Naive thymus-derived CD4-positive, alpha-beta T cell (primary cell): ENCODE results near the gene ARHGEF26. TPM values are rescaled to one million over a fixed set of nuclear protein-coding genes. Genes with fewer than 3 reads are reported as not detected.

Source experiments
- ATAC-seq: fragments of 150-1000 bp; cut with Tn5 transposase; 2 replicates; pipeline ENCODE4 v1.10.0; 2021; ENCODE audit warnings: mild to moderate bottlenecking, moderate library complexity
- CTCF ChIA-PET: fragments of 350-600 bp; sonication (Branson Sonifier 250); formaldehyde crosslinking; loops from one replicate; lab custom pipeline; 2021; ENCODE audit warnings: antibody characterized with exemption; lab: Charles Lee
- POLR2A ChIA-PET: fragments of 350-600 bp; sonication (Branson Sonifier 250); formaldehyde crosslinking; loops from one replicate; lab custom pipeline; 2021; ENCODE audit warnings: antibody characterized with exemption, inconsistent platforms; lab: Charles Lee
- DNase-seq, 9 donors: peaks; one replicate each; pipeline versions ENCODE4 v3.0.0 to v3.0.0-alpha.2; 2020 to 2022; ENCODE audit warnings: mixed read lengths in 1 of 9
- H3K27ac ChIP-seq: one replicate; pipeline ENCODE4 v1.7.0; 2013; ENCODE audit warnings: mild to moderate bottlenecking, low read depth, low read length, moderate library complexity
- H3K27me3 ChIP-seq, 2 donors: one replicate each; pipeline ENCODE4 v1.7.0; 2013; ENCODE audit warnings: low read length in 2 of 2, mild to moderate bottlenecking in 2 of 2, moderate library complexity in 2 of 2; ENCODE audit not compliant: control insufficient read depth in 2 of 2, insufficient read depth in 2 of 2
- H3K36me3 ChIP-seq, 3 experiments: 1 replicate in 2 of 3; 2 replicates in 1 of 3; pipeline ENCODE4 v1.7.0; 2013; ENCODE audit warnings: low read length in 3 of 3, mild to moderate bottlenecking in 3 of 3, moderate library complexity in 1 of 3; ENCODE audit not compliant: insufficient read depth in 3 of 3, control insufficient read depth in 2 of 3
- H3K4me1 ChIP-seq, 2 donors: one replicate each; pipeline ENCODE4 v1.7.0; 2013; ENCODE audit warnings: low read length in 2 of 2, mild to moderate bottlenecking in 2 of 2, moderate library complexity in 1 of 2; ENCODE audit not compliant: control insufficient read depth in 2 of 2, insufficient read depth in 2 of 2
- H3K4me3 ChIP-seq: 2 replicates; pipeline ENCODE4 v1.7.0; 2013; ENCODE audit warnings: mild to moderate bottlenecking, low read length
- H3K9me3 ChIP-seq, 3 experiments: 1 replicate in 2 of 3; 2 replicates in 1 of 3; pipeline ENCODE4 v1.7.0; 2013; ENCODE audit warnings: low read length in 3 of 3; ENCODE audit not compliant: control insufficient read depth in 2 of 3
- H3K27ac Mint-ChIP-seq, 9 donors: one replicate each; pipeline ENCODE4 v1.8.0; 2020 to 2022; ENCODE audit warnings: mixed read lengths in 9 of 9, mild to moderate bottlenecking in 8 of 9, moderate library complexity in 5 of 9, inconsistent platforms in 2 of 9
- H3K27me3 Mint-ChIP-seq, 5 donors: one replicate each; pipeline ENCODE4 v1.8.0; 2021 to 2022; ENCODE audit warnings: mixed read lengths in 5 of 5, mild to moderate bottlenecking in 1 of 5
- H3K36me3 Mint-ChIP-seq, 5 donors: one replicate each; pipeline ENCODE4 v1.8.0; 2020 to 2022; ENCODE audit warnings: mixed read lengths in 5 of 5, mild to moderate bottlenecking in 3 of 5, inconsistent platforms in 1 of 5
- H3K4me1 Mint-ChIP-seq, 7 donors: one replicate each; pipeline ENCODE4 v1.8.0; 2020 to 2022; ENCODE audit warnings: mixed read lengths in 7 of 7, mild to moderate bottlenecking in 3 of 7, inconsistent platforms in 1 of 7
- H3K4me3 Mint-ChIP-seq, 10 donors: one replicate each; pipeline ENCODE4 v1.8.0; 2020 to 2022; ENCODE audit warnings: mild to moderate bottlenecking in 10 of 10, mixed read lengths in 10 of 10, moderate library complexity in 6 of 10, inconsistent platforms in 2 of 10
- H3K9me3 Mint-ChIP-seq, 11 donors: one replicate each; pipeline ENCODE4 v1.8.0; 2020 to 2022; ENCODE audit warnings: mixed read lengths in 11 of 11, mild to moderate bottlenecking in 4 of 11, inconsistent platforms in 1 of 11, moderate library complexity in 1 of 11
- intact Hi-C, 2 donors: fragments of 100-400 bp; cut with micrococcal nuclease; formaldehyde crosslinking; loops; one replicate each; pipeline ENCODE4 v1.15.1; 2023
- polyA plus RNA-seq, 2 donors: library from polyadenylated mRNA; unstranded; fragments of 300-500 nt; fragmentation: Illumina TruSeq; gene quantifications; one replicate each; pipeline ENCODE4 v1.2.3, GENCODE V29; 2021
- total RNA-seq, 6 experiments: library from RNA in 5 of 6; stranded (reverse) in 5 of 6; gene quantifications; 1 replicate in 5 of 6; 2 replicates in 1 of 6; pipeline ENCODE4 v1.2.3 and lab custom pipeline; 2021 to 2026

ARHGEF26 gene
- total and polyA plus RNA-seq, 7 experiments from 2014 or later = 0.08 to 0.35 (median 0.12) TPM; not detected in 3

DNA sequence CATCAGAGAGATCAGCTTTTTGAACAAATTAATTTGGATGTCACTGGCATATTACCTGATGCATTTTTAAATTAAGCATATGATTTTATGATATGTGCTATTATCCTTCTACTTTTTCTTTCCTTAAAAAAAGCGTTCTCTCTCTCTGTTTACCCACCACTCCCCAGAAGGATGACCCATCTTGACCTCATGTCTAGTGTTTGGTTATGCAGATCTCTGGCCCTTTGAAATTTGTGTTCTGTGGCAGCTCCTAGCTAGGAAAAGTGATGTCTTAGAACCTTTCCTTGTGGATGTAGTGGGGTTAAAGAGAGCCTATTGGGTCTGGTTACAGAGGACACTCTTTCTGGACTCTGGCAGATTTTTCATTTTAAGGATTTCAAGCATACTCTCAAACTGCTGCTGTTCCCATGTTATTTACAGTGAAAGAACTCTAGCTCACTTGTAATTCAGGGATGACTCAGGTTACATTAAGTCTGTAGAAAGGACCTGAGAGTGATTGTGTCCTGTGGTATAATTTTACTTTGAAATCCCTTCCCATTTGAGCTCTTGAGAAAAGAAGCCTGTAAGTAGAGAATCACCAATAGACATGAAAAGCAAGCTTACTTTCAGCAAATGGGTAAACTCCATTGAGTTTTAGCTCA is 23.8 kb downstream of the ARHGEF26 start:
- Mint-ChIP-seq H3K9me3 (peaks cover 0 to 1% (median 0%) of the 10 kb centered on the region in 11 donors), H3K27me3 (peaks cover 5 to 18% (median 12%) of the 10 kb centered on the region in 5 donors), H3K4me3 (no peak overlapping the region), H3K36me3 (no peaks in the 10 kb centered on the region), H3K4me1 (no peaks in the 10 kb centered on the region), H3K27ac (no peak overlapping the region)
- Histone ChIP-seq H3K4me1 (no peaks in the 10 kb centered on the region), H3K27ac (no peak overlapping the region), H3K4me3 (no peak overlapping the region), H3K27me3 (no peaks in the 10 kb centered on the region), H3K36me3 (no peaks in the 10 kb centered on the region), H3K9me3 (no peaks in the 10 kb centered on the region)
- CTCF ChIA-PET = no interaction called here
- ATAC-seq (no peak), DNase-seq (no peak)
- intact Hi-C loops = no loop called here
- POLR2A ChIA-PET = no interaction called here

DNA sequence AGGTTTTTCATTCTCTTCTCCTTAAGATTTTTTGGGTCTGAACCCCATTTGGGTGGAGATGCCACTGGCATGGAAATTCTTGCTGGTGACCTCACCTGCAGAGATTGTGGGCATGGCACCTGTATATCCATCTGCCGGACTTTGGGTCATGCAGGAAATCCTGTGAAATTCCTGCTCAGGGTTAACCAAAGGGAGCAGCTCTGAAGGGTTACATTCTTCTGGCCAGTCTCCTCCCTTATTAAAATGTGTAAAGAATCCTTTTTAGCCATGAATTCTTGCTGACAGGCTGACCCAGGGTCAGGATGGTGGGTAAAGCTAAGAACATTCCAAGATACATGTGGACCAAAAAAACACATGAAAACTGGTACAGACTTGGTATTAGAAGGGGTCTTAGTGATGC is 27.4 kb downstream of the ARHGEF26 start:
- intact Hi-C loops = no loop called here
- DNase-seq = no peak
- Histone ChIP-seq H3K4me3 (no peak overlapping the region), H3K4me1 (no peaks in the 10 kb centered on the region), H3K27ac (no peak overlapping the region), H3K9me3 (no peaks in the 10 kb centered on the region), H3K27me3 (no peaks in the 10 kb centered on the region), H3K36me3 (no peaks in the 10 kb centered on the region)
- no peak for ATAC-seq
- H3K4me3 Mint-ChIP-seq = no peak overlapping the region
- peaks cover 5 to 26% (median 9%) of the 10 kb centered on the region in 5 donors for H3K27me3 Mint-ChIP-seq
- peaks cover 0 to 1% (median 0%) of the 10 kb centered on the region in 11 donors for H3K9me3 Mint-ChIP-seq
- POLR2A ChIA-PET = no interaction called here
- CTCF ChIA-PET = no interaction called here
- H3K36me3 Mint-ChIP-seq = no peaks in the 10 kb centered on the region
- H3K4me1 Mint-ChIP-seq = no peaks in the 10 kb centered on the region
- H3K27ac Mint-ChIP-seq = no peak overlapping the region

DNA sequence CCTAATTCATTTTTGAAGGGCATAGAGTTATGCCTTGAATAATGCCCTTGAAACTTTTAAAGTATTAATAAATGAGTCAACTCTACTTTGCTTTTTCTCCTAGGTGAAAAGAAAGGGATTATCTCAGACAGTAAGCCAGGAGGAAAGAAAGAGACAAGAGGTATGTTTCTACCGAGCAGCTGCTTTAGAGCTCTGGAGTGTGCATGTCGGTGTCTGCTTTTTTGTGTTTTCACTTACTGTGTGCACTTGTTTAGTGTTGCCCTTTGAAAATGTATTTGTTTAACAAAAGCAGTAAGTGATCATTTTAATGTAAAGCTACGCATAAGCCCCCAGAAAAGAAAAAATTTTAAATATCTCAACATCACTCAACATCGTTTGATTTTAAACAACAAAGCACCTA is 28.1 kb downstream of the ARHGEF26 start:
- DNase-seq (no peak), ATAC-seq (no peak)
- Mint-ChIP-seq H3K27me3 (peaks cover under 1 to 24% (median 5%) of the 10 kb centered on the region in 5 donors), H3K27ac (no peak overlapping the region), H3K36me3 (no peaks in the 10 kb centered on the region), H3K9me3 (peaks cover 0 to 1% (median 0%) of the 10 kb centered on the region in 11 donors), H3K4me1 (no peaks in the 10 kb centered on the region), H3K4me3 (no peak overlapping the region)
- Histone ChIP-seq H3K4me3 (no peak overlapping the region), H3K36me3 (no peaks in the 10 kb centered on the region), H3K9me3 (no peaks in the 10 kb centered on the region), H3K4me1 (no peaks in the 10 kb centered on the region), H3K27ac (no peak overlapping the region), H3K27me3 (no peaks in the 10 kb centered on the region)
- intact Hi-C loops = no loop called here
- POLR2A ChIA-PET = no interaction called here
- CTCF ChIA-PET = no interaction called here

DNA sequence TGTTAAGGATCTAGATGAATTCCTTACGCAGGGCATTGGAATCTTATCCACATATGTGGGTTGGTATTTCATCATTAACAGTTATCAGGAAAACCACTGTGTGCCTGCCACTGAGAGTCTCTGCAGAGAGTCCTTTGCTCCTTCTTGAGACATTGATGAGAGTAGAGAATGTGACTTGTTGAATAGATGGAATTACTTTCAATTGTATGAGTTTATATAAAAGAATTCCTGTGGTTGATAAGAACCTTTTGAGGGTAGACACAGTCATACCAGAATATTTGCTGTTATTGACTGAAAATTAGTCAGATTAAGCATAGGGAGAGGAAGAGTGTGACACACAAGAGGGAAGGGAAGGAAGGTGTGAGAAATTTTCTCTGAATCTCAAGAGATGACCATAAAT is 30.8 kb downstream of the ARHGEF26 start:
- intact Hi-C loops = no loop called here

DNA sequence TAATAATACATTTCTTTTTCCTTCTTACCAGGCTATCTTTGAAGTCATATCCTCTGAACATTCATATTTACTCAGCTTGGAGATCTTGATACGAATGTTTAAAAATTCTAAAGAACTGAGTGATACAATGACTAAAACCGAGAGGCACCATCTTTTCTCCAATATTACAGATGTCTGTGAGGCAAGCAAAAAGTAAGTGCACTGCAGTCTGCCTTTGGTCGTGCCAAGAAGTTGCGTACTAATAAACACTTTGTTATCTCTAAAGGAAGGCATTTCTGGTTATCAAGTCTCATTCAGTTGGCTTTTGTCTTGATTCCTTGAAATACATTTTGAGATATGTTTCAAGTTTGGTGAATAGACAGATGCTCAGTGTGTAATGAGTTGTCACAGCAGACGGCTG is 31.6 kb downstream of the ARHGEF26 start:
- H3K9me3 Mint-ChIP-seq = no peaks in the 10 kb centered on the region
- H3K4me3 Mint-ChIP-seq = no peak overlapping the region
- CTCF ChIA-PET = no interaction called here
- H3K9me3 ChIP-seq = no peaks in the 10 kb centered on the region
- peaks cover 5 to 20% (median 12%) of the 10 kb centered on the region in 5 donors for H3K27me3 Mint-ChIP-seq
- no peak for ATAC-seq
- H3K4me1 ChIP-seq = no peaks in the 10 kb centered on the region
- H3K36me3 ChIP-seq = no peaks in the 10 kb centered on the region
- intact Hi-C loops = no loop called here
- DNase-seq = no peak
- no peaks in the 10 kb centered on the region for H3K27me3 ChIP-seq
- no peaks in the 10 kb centered on the region for H3K36me3 Mint-ChIP-seq
- no peaks in the 10 kb centered on the region for H3K4me1 Mint-ChIP-seq
- H3K27ac ChIP-seq = no peak overlapping the region
- no peak overlapping the region for H3K27ac Mint-ChIP-seq
- POLR2A ChIA-PET = no interaction called here
- H3K4me3 ChIP-seq = no peak overlapping the region

More for the DNA sequence above, 30.8 kb downstream of the ARHGEF26 start:
- Mint-ChIP-seq H3K36me3 (no peaks in the 10 kb centered on the region), H3K9me3 (peaks cover 0 to 1% (median 0%) of the 10 kb centered on the region in 11 donors), H3K4me1 (no peaks in the 10 kb centered on the region), H3K27me3 (peaks cover 2 to 20% (median 5%) of the 10 kb centered on the region in 5 donors), H3K4me3 (no peak overlapping the region), H3K27ac (no peak overlapping the region)
- ATAC-seq (no peak), DNase-seq (no peak)
- ChIA-PET CTCF (no interaction called here), POLR2A (no interaction called here)
- Histone ChIP-seq H3K4me1 (no peaks in the 10 kb centered on the region), H3K27me3 (no peaks in the 10 kb centered on the region), H3K27ac (no peak overlapping the region), H3K36me3 (no peaks in the 10 kb centered on the region), H3K9me3 (no peaks in the 10 kb centered on the region), H3K4me3 (no peak overlapping the region)

DNA sequence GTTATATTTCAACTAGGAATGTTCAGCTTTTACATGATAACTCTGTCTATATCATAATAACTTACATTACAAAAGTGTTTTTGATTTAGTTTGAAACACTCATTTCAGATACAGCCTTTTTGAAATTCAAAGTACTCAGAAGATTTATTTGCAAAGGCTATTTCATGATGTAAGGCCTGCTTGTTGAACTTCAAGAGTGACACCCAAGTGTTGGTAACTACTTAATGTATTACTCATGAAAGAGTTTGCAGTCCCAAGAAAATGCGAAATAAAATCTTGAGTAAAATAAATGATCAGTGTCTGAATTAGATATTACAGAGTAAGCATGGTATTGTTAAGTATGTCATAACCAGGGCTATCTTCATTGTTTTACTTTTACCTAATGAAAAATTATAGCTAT is 35.3 kb downstream of the ARHGEF26 start:
- POLR2A ChIA-PET = no interaction called here
- H3K4me1 ChIP-seq = no peaks in the 10 kb centered on the region
- Mint-ChIP-seq H3K4me3 (no peak overlapping the region), H3K36me3 (no peaks in the 10 kb centered on the region), H3K27me3 (peaks cover 10 to 18% (median 14%) of the 10 kb centered on the region in 5 donors), H3K9me3 (no peaks in the 10 kb centered on the region), H3K4me1 (no peaks in the 10 kb centered on the region), H3K27ac (no peak overlapping the region)
- CTCF ChIA-PET = no interaction called here
- no peaks in the 10 kb centered on the region for H3K9me3 ChIP-seq
- no peak for ATAC-seq
- DNase-seq = no peak
- no peak overlapping the region for H3K27ac ChIP-seq
- no peaks in the 10 kb centered on the region for H3K27me3 ChIP-seq
- intact Hi-C loops = no loop called here
- H3K4me3 ChIP-seq = no peak overlapping the region
- no peaks in the 10 kb centered on the region for H3K36me3 ChIP-seq

DNA sequence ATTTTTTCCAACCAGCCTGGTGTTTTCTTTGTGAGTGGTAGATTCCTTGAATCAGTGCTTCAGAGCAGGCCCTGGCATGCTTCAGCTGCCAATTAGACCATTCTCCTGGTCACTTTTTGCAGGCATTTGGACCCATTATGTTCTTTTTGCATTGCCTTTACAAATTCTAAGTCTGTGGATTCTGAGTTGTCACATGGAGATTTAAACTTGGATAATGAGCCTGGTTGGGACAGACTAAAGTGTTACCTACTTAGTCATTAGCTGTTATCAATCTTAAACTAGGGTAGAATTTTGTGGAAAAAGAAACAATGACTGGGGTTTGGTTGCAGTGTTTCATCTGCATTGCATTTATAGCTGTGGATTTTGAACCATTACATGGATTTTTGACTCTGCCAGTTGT is 40.6 kb downstream of the ARHGEF26 start:
- intact Hi-C loops = no loop called here
- no peak overlapping the region for H3K4me3 ChIP-seq
- H3K36me3 Mint-ChIP-seq = no peaks in the 10 kb centered on the region
- no peaks in the 10 kb centered on the region for H3K27me3 ChIP-seq
- H3K27ac Mint-ChIP-seq = no peak overlapping the region
- H3K36me3 ChIP-seq = no peaks in the 10 kb centered on the region
- DNase-seq (no peak), ATAC-seq (no peak)
- no peaks in the 10 kb centered on the region for H3K9me3 ChIP-seq
- peaks cover 5 to 24% (median 12%) of the 10 kb centered on the region in 5 donors for H3K27me3 Mint-ChIP-seq
- CTCF ChIA-PET = no interaction called here
- no peaks in the 10 kb centered on the region for H3K4me1 Mint-ChIP-seq
- no peaks in the 10 kb centered on the region for H3K9me3 Mint-ChIP-seq
- H3K27ac ChIP-seq = no peak overlapping the region
- POLR2A ChIA-PET = no interaction called here
- H3K4me3 Mint-ChIP-seq = no peak overlapping the region
- H3K4me1 ChIP-seq = no peaks in the 10 kb centered on the region
